ENCODE data around the gene CKMT2.
A peak's percentile ranks its signal among the peaks of the same experiment; 100 is the strongest.
"Not testable (repeated sequence)": the region's sequence is repeated elsewhere in the genome, so short reads cannot be mapped to it uniquely, and the experiment has no call there.

The CKMT2 gene

DNA sequence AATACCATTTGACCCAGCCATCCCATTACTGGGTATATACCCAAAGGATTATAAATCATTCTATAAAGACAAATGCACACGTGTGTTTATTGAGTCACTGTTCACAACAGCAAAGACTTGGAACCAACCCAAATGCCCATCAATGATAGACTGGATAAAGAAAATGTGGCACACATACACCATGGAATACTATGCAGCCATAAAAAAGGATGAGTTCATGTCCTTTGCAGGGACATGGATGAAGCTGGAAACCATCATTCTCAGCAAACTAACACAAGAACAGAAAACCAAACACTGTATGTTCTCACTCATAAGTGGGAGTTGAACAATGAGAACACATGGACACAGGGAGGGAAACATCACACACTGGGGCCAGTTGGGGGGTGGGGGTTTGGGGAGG, 29.7 kb downstream of the CKMT2 start:
- not testable (repeated sequence) for H3K27me3 ChIP-seq (ENCODE audit: control insufficient read depth in 2 of 2, insufficient read depth in 2 of 2, low read length in 2 of 2); H3K4me3 ChIP-seq (ENCODE audit: low read length in 2 of 2); H3K4me1 ChIP-seq (ENCODE audit: control insufficient read depth in 2 of 2, insufficient read depth in 2 of 2, low read length in 2 of 2); H3K9me3 ChIP-seq (ENCODE audit: control insufficient read depth in 2 of 2, low read length in 2 of 2); H3K27ac ChIP-seq (ENCODE audit: low read depth in 2 of 2, low read length in 2 of 2); H3K9ac ChIP-seq (ENCODE audit: low read depth in 1 of 2, low read length in 2 of 2); H3K36me3 ChIP-seq (ENCODE audit: control insufficient read depth in 2 of 2, insufficient read depth in 2 of 2, low read length in 2 of 2)

DNA sequence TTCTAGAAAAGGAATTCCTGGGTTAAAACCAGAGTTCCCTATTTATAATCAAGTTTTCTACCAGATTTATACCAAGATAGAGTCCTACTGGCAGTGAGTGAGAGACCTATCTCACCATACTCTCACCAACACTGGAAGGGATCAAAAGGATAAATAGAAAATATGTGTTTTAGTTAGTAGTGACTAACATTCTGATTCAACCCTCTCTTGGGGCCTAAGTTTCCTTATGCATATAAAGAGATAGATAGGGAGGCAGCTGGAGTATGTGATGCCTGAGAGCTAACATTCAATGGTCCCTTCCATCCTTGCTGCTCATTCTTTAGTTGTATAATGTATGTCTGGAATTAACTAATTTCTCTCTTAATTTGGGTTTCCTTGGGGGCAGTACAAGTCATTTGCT, 32.0 kb downstream of the CKMT2 start:
- H3K4me1 ChIP-seq (ENCODE audit: control insufficient read depth in 2 of 2, insufficient read depth in 2 of 2, low read length in 2 of 2) = no peaks in the 10 kb centered on the region
- no peak overlapping the region for H3K9ac ChIP-seq (ENCODE audit: low read depth in 1 of 2, low read length in 2 of 2)
- no peak overlapping the region for H3K27ac ChIP-seq (ENCODE audit: low read depth in 2 of 2, low read length in 2 of 2)
- no peaks in the 10 kb centered on the region for H3K36me3 ChIP-seq (ENCODE audit: control insufficient read depth in 2 of 2, insufficient read depth in 2 of 2, low read length in 2 of 2)
- H3K27me3 ChIP-seq (ENCODE audit: control insufficient read depth in 2 of 2, insufficient read depth in 2 of 2, low read length in 2 of 2) = no peaks in the 10 kb centered on the region
- H3K9me3 ChIP-seq (ENCODE audit: control insufficient read depth in 2 of 2, low read length in 2 of 2) = no peaks in the 10 kb centered on the region
- H3K4me3 ChIP-seq (ENCODE audit: low read length in 2 of 2) = no peak overlapping the region

DNA sequence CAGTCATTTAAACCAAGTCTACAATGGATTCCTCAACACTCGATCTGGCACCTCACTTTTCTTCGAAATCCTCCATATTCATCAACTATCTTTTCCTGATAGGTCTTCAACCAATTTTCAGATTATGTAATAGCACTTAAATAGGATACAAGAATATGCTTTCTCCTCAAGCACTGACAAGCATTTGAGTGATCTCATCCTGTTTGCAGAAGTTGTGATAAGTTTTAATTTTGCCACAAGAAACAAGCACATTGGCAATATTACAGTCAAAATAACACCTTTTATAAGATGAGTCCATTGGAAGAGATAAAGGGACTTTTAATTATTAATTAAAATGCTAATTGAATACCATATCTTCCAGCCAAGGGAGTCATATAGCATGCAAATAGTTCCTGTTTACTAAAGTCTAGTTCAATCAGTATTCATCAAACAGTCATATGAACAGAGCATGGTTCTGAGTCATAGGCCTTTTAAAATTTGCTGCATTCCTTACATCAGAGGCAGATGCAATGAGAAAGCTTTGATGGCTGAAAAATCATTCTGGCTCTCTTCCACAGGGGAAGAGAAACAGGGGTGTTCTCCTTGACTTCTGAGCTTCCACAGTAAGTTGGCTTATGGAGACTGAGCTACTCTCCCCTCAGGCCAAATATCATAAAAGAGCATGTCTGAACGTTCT, 35.5 kb downstream of the CKMT2 start:
- no peaks in the 10 kb centered on the region for H3K36me3 ChIP-seq (ENCODE audit: control insufficient read depth in 2 of 2, insufficient read depth in 2 of 2, low read length in 2 of 2)
- no peak overlapping the region for H3K4me3 ChIP-seq (ENCODE audit: low read length in 2 of 2)
- H3K9me3 ChIP-seq (ENCODE audit: control insufficient read depth in 2 of 2, low read length in 2 of 2) = no peaks in the 10 kb centered on the region

DNA sequence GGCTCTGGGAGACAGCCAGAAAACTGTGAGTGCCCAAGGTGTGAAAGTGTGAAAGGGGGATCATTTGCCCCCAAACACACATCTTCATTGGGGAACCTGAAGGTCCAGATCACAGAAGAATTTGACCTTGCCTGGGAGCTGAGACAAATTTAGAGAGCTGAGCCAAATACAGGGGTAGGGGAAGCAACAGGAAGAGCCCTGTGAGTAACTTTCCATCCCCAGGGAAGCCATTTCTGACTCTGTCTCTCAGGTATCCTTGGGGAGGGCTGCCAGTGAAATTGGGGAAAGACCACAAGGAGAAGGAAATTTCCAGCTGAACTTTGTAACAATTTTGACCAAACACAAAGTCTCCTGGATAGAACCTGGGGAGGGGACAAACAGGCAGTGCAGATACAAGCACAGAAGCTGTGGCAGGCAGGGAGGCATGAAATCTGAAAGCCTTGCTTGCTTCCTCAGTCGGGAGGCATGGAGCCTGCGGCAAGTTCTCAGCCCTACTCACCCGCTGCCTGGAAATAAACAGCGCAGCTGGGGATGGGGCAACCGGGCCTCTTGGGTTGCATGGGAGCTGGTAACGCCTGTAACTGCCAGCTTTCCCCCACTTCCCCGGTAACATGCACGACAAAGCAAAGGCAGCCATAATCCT, 36.8 kb downstream of the CKMT2 start:
- H3K27ac ChIP-seq (ENCODE audit: low read depth in 2 of 2, low read length in 2 of 2) = no peak overlapping the region
- H3K4me3 ChIP-seq (ENCODE audit: low read length in 2 of 2) = no peak overlapping the region
- no peak overlapping the region for H3K9ac ChIP-seq (ENCODE audit: low read depth in 1 of 2, low read length in 2 of 2)
- H3K27me3 ChIP-seq (ENCODE audit: control insufficient read depth in 2 of 2, insufficient read depth in 2 of 2, low read length in 2 of 2) = no peaks in the 10 kb centered on the region
- no peaks in the 10 kb centered on the region for H3K36me3 ChIP-seq (ENCODE audit: control insufficient read depth in 2 of 2, insufficient read depth in 2 of 2, low read length in 2 of 2)
- H3K9me3 ChIP-seq (ENCODE audit: control insufficient read depth in 2 of 2, low read length in 2 of 2) = no peaks in the 10 kb centered on the region
- H3K4me1 ChIP-seq (ENCODE audit: control insufficient read depth in 2 of 2, insufficient read depth in 2 of 2, low read length in 2 of 2) = no peaks in the 10 kb centered on the region

More for the DNA sequence above, 35.5 kb downstream of the CKMT2 start:
- Histone ChIP-seq H3K9ac (ENCODE audit: low read depth in 1 of 2, low read length in 2 of 2) (peak overlapping the region in 1 of 2 donors; percentile 19), H3K27me3 (ENCODE audit: control insufficient read depth in 2 of 2, insufficient read depth in 2 of 2, low read length in 2 of 2) (no peaks in the 10 kb centered on the region), H3K27ac (ENCODE audit: low read depth in 2 of 2, low read length in 2 of 2) (no peak overlapping the region), H3K4me1 (ENCODE audit: control insufficient read depth in 2 of 2, insufficient read depth in 2 of 2, low read length in 2 of 2) (no peaks in the 10 kb centered on the region)

DNA sequence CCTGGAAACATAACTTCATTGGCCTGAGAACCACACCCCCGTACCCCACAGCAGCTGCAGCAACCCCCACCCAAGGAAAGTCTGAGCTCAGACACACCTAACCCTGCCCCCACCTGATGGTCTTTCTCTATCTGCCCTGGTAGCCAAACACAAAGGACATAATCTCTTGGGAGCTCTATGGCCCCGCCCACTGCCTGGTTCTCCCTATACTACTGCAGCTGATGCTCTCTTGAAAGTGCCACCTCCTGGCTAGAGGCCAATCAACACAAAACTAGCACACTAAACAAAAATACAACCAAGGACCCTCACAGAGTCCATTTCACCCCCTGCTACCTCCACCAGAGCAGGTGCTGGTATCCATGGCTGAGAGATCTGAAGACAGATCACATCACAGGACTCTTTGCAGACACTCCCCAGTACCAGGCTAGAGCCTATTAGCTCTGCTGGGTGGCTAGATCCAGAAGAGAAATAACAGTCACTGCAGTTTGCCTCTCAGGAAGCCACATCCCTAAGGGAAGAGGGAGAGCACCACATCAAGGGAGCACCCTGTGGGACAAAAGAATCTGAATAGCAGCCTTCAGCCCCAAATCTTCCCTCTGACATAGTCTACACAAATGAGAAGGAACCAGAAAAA, 37.4 kb downstream of the CKMT2 start:
- H3K27me3 ChIP-seq (ENCODE audit: control insufficient read depth in 2 of 2, insufficient read depth in 2 of 2, low read length in 2 of 2); H3K36me3 ChIP-seq (ENCODE audit: control insufficient read depth in 2 of 2, insufficient read depth in 2 of 2, low read length in 2 of 2); H3K4me1 ChIP-seq (ENCODE audit: control insufficient read depth in 2 of 2, insufficient read depth in 2 of 2, low read length in 2 of 2); H3K4me3 ChIP-seq (ENCODE audit: low read length in 2 of 2); H3K27ac ChIP-seq (ENCODE audit: low read depth in 2 of 2, low read length in 2 of 2); H3K9me3 ChIP-seq (ENCODE audit: control insufficient read depth in 2 of 2, low read length in 2 of 2); H3K9ac ChIP-seq (ENCODE audit: low read depth in 1 of 2, low read length in 2 of 2): not testable (repeated sequence)

DNA sequence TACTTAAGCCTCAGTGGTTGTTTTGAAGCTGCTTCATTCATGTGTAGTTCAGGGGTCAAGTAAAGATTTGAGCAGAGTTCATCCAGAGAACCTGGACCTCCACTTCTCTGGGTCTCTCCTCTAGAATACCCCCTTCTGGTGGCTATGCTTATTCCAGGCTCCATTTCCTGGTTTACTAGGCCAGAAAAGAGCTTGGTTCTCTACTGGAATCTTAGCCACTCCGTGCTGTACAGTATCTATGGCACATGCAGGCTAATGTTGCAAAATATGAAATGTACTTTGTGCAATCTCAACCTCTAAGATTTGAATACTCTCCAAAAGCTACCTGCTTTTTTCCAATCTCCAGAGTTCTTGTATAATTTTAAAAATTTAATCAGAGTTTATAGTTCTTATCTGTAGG, 50.9 kb downstream of the CKMT2 start:
- Histone ChIP-seq H3K27me3 (ENCODE audit: control insufficient read depth in 2 of 2, insufficient read depth in 2 of 2, low read length in 2 of 2) (no peaks in the 10 kb centered on the region), H3K36me3 (ENCODE audit: control insufficient read depth in 2 of 2, insufficient read depth in 2 of 2, low read length in 2 of 2) (peaks cover 0 to 2% of the 10 kb centered on the region in 2 donors), H3K9me3 (ENCODE audit: control insufficient read depth in 2 of 2, low read length in 2 of 2) (no peaks in the 10 kb centered on the region), H3K27ac (ENCODE audit: low read depth in 2 of 2, low read length in 2 of 2) (no peak overlapping the region), H3K4me3 (ENCODE audit: low read length in 2 of 2) (no peak overlapping the region), H3K9ac (ENCODE audit: low read depth in 1 of 2, low read length in 2 of 2) (no peak overlapping the region), H3K4me1 (ENCODE audit: control insufficient read depth in 2 of 2, insufficient read depth in 2 of 2, low read length in 2 of 2) (no peaks in the 10 kb centered on the region)

DNA sequence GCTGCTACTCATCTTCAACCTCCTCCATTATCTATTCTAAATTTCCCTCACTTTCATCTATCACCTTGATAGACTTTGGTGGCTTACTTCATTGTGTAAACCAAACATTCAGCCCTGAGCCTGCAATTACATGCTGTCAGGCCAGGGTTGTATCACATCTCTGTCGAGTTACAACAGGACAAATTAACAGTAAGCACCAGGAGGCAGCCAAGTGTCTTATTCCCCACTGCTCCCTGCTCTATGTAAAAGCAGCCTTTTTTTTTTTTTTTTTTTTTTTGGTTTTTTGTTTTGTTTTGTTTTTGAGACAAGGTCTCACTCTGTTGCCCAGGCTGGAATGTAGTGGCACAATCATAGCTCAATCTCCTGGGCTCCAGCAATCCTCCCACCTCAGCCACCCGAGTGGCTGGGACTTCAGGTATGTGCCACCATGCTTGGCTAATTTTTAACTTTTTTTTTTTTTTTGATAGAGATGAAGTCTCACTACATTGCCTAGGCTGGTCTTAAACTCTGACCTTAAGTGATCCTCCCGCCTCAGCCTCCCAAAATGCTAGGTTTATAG, 53.0 kb downstream of the CKMT2 start:
- no peaks in the 10 kb centered on the region for H3K9me3 ChIP-seq (ENCODE audit: control insufficient read depth in 2 of 2, low read length in 2 of 2)
- no peak overlapping the region for H3K27ac ChIP-seq (ENCODE audit: low read depth in 2 of 2, low read length in 2 of 2)
- no peak overlapping the region for H3K4me3 ChIP-seq (ENCODE audit: low read length in 2 of 2)
- no peaks in the 10 kb centered on the region for H3K27me3 ChIP-seq (ENCODE audit: control insufficient read depth in 2 of 2, insufficient read depth in 2 of 2, low read length in 2 of 2)
- H3K9ac ChIP-seq (ENCODE audit: low read depth in 1 of 2, low read length in 2 of 2) = no peak overlapping the region
- no peaks in the 10 kb centered on the region for H3K4me1 ChIP-seq (ENCODE audit: control insufficient read depth in 2 of 2, insufficient read depth in 2 of 2, low read length in 2 of 2)
- peaks cover 0 to 2% of the 10 kb centered on the region in 2 donors for H3K36me3 ChIP-seq (ENCODE audit: control insufficient read depth in 2 of 2, insufficient read depth in 2 of 2, low read length in 2 of 2)

DNA sequence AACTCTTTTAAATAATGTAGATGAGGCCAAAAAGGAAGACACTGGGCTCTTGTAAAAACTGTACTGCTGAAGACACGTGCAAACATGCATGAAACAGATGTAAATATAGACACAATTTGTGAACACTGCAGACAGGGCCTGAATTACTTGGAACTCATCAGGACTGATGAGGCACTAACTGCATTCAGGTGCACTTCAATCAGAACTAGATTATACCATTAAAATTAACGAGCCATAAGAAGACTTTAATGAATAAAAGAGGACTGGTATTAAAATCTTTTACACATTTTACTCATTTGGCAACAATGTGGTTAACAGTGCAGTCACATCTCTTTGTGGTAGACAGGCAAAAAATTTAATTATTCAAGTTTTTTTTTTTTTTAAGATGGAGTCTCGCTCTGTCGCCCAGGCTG, 54.9 kb downstream of the CKMT2 start:
- Histone ChIP-seq H3K9me3 (ENCODE audit: control insufficient read depth in 2 of 2, low read length in 2 of 2) (peaks cover 0 to 5% of the 10 kb centered on the region in 2 donors), H3K27ac (ENCODE audit: low read depth in 2 of 2, low read length in 2 of 2) (no peak overlapping the region), H3K36me3 (ENCODE audit: control insufficient read depth in 2 of 2, insufficient read depth in 2 of 2, low read length in 2 of 2) (peaks cover 0 to 2% of the 10 kb centered on the region in 2 donors), H3K27me3 (ENCODE audit: control insufficient read depth in 2 of 2, insufficient read depth in 2 of 2, low read length in 2 of 2) (no peaks in the 10 kb centered on the region), H3K4me1 (ENCODE audit: control insufficient read depth in 2 of 2, insufficient read depth in 2 of 2, low read length in 2 of 2) (no peaks in the 10 kb centered on the region), H3K9ac (ENCODE audit: low read depth in 1 of 2, low read length in 2 of 2) (no peak overlapping the region), H3K4me3 (ENCODE audit: low read length in 2 of 2) (no peak overlapping the region)

DNA sequence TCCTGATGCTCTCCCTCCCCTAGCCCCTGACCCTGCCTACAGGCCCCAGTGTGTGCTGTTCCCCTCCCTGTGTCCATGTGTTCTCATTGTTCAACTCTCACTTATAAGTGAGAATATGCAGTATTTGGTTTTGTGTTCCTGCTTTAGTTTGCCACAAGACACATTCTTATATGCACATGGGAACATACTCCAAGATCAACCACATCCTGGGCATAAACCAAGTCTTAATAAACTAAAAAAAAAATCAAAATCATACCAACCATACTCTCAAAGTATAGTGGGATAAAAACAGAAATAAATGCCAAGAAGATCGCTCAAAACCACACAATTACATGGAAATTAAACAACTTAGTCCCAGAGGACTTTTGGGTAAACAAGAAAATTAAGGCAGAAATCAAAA, 57.0 kb downstream of the CKMT2 start:
- H3K36me3 ChIP-seq (ENCODE audit: control insufficient read depth in 2 of 2, insufficient read depth in 2 of 2, low read length in 2 of 2) = peaks cover 0 to 2% of the 10 kb centered on the region in 2 donors
- H3K27me3 ChIP-seq (ENCODE audit: control insufficient read depth in 2 of 2, insufficient read depth in 2 of 2, low read length in 2 of 2) = no peaks in the 10 kb centered on the region
- peaks cover 2 to 5% of the 10 kb centered on the region in 2 donors for H3K9me3 ChIP-seq (ENCODE audit: control insufficient read depth in 2 of 2, low read length in 2 of 2)
- H3K9ac ChIP-seq (ENCODE audit: low read depth in 1 of 2, low read length in 2 of 2) = no peak overlapping the region
- H3K27ac ChIP-seq (ENCODE audit: low read depth in 2 of 2, low read length in 2 of 2) = no peak overlapping the region
- no peak overlapping the region for H3K4me3 ChIP-seq (ENCODE audit: low read length in 2 of 2)
- H3K4me1 ChIP-seq (ENCODE audit: control insufficient read depth in 2 of 2, insufficient read depth in 2 of 2, low read length in 2 of 2) = no peaks in the 10 kb centered on the region

DNA sequence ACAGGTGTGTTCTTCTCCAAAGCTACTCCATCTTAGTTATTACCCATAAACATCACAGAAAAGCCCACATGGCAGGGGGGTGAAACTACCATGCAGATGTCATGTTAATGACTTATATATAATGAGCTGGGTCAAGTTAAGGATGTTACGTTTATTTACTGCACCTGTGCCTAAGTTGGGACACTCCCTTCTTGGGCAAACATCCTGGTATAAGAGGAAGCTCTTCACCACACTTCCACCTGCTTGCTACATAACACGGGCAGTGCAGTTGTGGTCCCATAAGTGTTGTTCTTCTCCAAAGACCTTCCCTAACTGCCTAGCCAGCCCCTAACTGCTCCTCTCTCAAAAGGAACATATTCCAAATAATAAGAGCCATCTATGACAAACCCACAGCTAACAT, 59.0 kb downstream of the CKMT2 start:
- Histone ChIP-seq H3K4me3 (ENCODE audit: low read length in 2 of 2) (no peak overlapping the region), H3K4me1 (ENCODE audit: control insufficient read depth in 2 of 2, insufficient read depth in 2 of 2, low read length in 2 of 2) (no peaks in the 10 kb centered on the region), H3K27me3 (ENCODE audit: control insufficient read depth in 2 of 2, insufficient read depth in 2 of 2, low read length in 2 of 2) (no peaks in the 10 kb centered on the region), H3K36me3 (ENCODE audit: control insufficient read depth in 2 of 2, insufficient read depth in 2 of 2, low read length in 2 of 2) (no peaks in the 10 kb centered on the region), H3K9me3 (ENCODE audit: control insufficient read depth in 2 of 2, low read length in 2 of 2) (peaks cover 2 to 5% of the 10 kb centered on the region in 2 donors), H3K9ac (ENCODE audit: low read depth in 1 of 2, low read length in 2 of 2) (no peak overlapping the region), H3K27ac (ENCODE audit: low read depth in 2 of 2, low read length in 2 of 2) (no peak overlapping the region)
